ENCODE data around the gene ATG3.
"Not testable (repeated sequence)": the region's sequence is repeated elsewhere in the genome, so short reads cannot be mapped to it uniquely, and the experiment has no call there.

Gene ATG3

DNA sequence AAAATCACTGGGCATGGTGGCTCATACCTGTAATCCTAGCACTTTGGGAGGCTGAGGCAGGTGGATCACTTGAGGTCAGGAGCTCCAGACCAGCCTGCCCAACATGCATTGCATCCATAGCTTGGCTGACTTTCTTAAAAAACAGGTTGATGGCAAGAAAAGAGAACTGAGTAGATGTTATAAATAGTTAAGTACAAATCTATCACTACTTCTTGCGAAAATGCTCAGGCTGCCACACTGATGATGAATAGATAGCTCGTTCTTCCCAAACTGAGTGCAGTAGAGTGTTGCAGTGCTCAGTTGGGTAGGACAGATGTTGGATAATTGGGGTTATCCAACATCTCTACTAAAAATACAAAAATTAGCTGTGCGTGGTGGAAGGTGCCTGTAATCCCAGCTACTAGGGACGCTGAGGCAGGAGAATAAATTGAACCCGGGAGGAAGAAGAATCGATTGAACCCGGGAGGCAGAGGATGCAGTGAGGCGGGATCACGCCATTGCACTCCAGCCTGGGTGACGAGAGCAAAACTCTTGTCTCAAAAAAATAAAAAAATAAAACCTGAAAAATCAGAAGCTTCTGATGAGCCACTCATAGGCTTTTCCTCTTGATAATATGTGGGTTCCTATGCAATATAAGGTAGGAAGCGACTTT, 63.7 kb downstream of the ATG3 start:
- Histone ChIP-seq H3K9ac (ENCODE audit: low read depth, low read length, poor library complexity) (no peak overlapping the region), H3K27ac (replicated peaks; ENCODE audit: low read length) (no peak overlapping the region), H2BK5ac (ENCODE audit: low read length) (no peak overlapping the region), H2AFZ (ENCODE audit: low read length) (no peak overlapping the region), H3K23ac (ENCODE audit: low read depth, low read length, poor library complexity) (no peak overlapping the region), H3K79me1 (ENCODE audit: low read depth, low read length) (no peaks in the 10 kb centered on the region), H3K36me3 (replicated peaks in 1 of 2; ENCODE audit: control insufficient read depth in 2 of 2, insufficient read depth in 2 of 2, low read length in 2 of 2) (no peaks in the 10 kb centered on the region), H3K18ac (ENCODE audit: low read length) (no peak overlapping the region), H2BK15ac (ENCODE audit: low read length) (no peak overlapping the region), H3K9me3 (replicated peaks in 1 of 2; ENCODE audit: control insufficient read depth in 2 of 2, insufficient read depth in 1 of 2, low read depth in 1 of 2, low read length in 2 of 2) (no peaks in the 10 kb centered on the region), H3K4ac (ENCODE audit: low read length) (no peak overlapping the region), H2AK5ac (ENCODE audit: low read depth, low read length) (no peak overlapping the region), H4K91ac (ENCODE audit: low read depth, low read length, poor library complexity) (no peak overlapping the region), H3K4me3 (ENCODE audit: low read length in 2 of 2) (no peak overlapping the region), H3K27me3 (ENCODE audit: control insufficient read depth in 3 of 3, insufficient read depth in 3 of 3, low read depth in 1 of 3, low read length in 3 of 3) (no peaks in the 10 kb centered on the region), H2BK120ac (ENCODE audit: low read depth, low read length) (no peak overlapping the region), H3K4me2 (ENCODE audit: insufficient read depth, low read length, poor library complexity, severe bottlenecking) (no peak overlapping the region), H3K4me1 (ENCODE audit: control insufficient read depth in 2 of 2, insufficient read depth in 1 of 2, low read depth in 1 of 2, low read length in 2 of 2) (no peaks in the 10 kb centered on the region), H4K8ac (ENCODE audit: low read depth, low read length) (no peak overlapping the region), H3K14ac (ENCODE audit: low read length) (no peak overlapping the region), H2BK12ac (ENCODE audit: low read length) (no peak overlapping the region)
- DNase-seq (ENCODE audit: low spot score) = no peak
- no CpG with 5 or more reads among the region's 11 CpGs for WGBS, 2 donors (ENCODE audit: extremely low coverage in 2 of 2, insufficient read length in 2 of 2, insufficient replicate concordance in 1 of 2)

DNA sequence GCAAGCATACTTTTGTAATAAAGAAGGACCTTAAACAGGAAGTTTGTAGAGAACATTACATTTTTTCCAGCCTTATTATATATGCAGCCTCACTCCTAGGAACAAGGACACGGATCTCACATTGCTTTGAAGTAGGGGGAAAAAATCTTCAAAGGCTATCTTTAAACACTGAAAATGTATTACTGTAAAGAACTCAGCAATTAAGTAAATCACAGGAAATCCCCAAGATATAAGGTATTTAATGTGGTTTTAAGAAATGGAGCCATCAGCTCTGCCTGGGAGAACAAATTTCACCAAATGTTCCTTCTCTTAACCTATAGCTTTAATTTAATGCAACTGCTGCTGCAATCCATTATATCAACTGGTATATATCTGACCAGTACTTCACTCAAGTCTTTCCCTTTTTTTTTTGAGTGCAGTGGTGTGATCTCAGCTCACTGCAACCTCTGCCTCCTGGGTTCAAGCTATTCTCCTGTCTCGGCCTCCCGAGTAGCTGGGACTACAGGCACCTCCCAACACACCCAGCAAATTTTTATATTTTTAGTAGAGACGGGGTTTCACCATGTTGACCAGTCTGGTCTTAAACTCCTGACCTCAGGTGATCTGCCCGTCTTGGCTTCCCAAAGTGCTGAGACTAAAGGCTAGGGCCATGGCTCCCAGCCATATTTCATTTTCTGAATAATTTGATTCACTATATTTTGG, 65.2 kb downstream of the ATG3 start:
- no peak overlapping the region for H2BK5ac ChIP-seq (ENCODE audit: low read length)
- no peak overlapping the region for H3K4me2 ChIP-seq (ENCODE audit: insufficient read depth, low read length, poor library complexity, severe bottlenecking)
- H4K8ac ChIP-seq (ENCODE audit: low read depth, low read length) = no peak overlapping the region
- H3K18ac ChIP-seq (ENCODE audit: low read length) = no peak overlapping the region
- H3K79me1 ChIP-seq (ENCODE audit: low read depth, low read length) = no peaks in the 10 kb centered on the region
- no peak overlapping the region for H2BK12ac ChIP-seq (ENCODE audit: low read length)
- H3K4ac ChIP-seq (ENCODE audit: low read length) = no peak overlapping the region
- no peak overlapping the region for H2AK5ac ChIP-seq (ENCODE audit: low read depth, low read length)
- no peak overlapping the region for H3K27ac ChIP-seq (replicated peaks; ENCODE audit: low read length)
- H3K14ac ChIP-seq (ENCODE audit: low read length) = no peak overlapping the region
- no peaks in the 10 kb centered on the region for H3K27me3 ChIP-seq (ENCODE audit: control insufficient read depth in 3 of 3, insufficient read depth in 3 of 3, low read depth in 1 of 3, low read length in 3 of 3)
- H4K91ac ChIP-seq (ENCODE audit: low read depth, low read length, poor library complexity) = no peak overlapping the region
- H3K36me3 ChIP-seq (replicated peaks in 1 of 2; ENCODE audit: control insufficient read depth in 2 of 2, insufficient read depth in 2 of 2, low read length in 2 of 2) = no peaks in the 10 kb centered on the region
- H2BK120ac ChIP-seq (ENCODE audit: low read depth, low read length) = no peak overlapping the region
- no CpG with 5 or more reads among the region's 5 CpGs for WGBS, 2 donors (ENCODE audit: extremely low coverage in 2 of 2, insufficient read length in 2 of 2, insufficient replicate concordance in 1 of 2)
- H3K4me1 ChIP-seq (ENCODE audit: control insufficient read depth in 2 of 2, insufficient read depth in 1 of 2, low read depth in 1 of 2, low read length in 2 of 2) = no peaks in the 10 kb centered on the region
- H3K4me3 ChIP-seq (ENCODE audit: low read length in 2 of 2) = no peak overlapping the region
- H3K9ac ChIP-seq (ENCODE audit: low read depth, low read length, poor library complexity) = no peak overlapping the region
- H3K23ac ChIP-seq (ENCODE audit: low read depth, low read length, poor library complexity) = no peak overlapping the region
- no peaks in the 10 kb centered on the region for H3K9me3 ChIP-seq (replicated peaks in 1 of 2; ENCODE audit: control insufficient read depth in 2 of 2, insufficient read depth in 1 of 2, low read depth in 1 of 2, low read length in 2 of 2)
- no peak overlapping the region for H2BK15ac ChIP-seq (ENCODE audit: low read length)
- no peak overlapping the region for H2AFZ ChIP-seq (ENCODE audit: low read length)
- no peak for DNase-seq (ENCODE audit: low spot score)

DNA sequence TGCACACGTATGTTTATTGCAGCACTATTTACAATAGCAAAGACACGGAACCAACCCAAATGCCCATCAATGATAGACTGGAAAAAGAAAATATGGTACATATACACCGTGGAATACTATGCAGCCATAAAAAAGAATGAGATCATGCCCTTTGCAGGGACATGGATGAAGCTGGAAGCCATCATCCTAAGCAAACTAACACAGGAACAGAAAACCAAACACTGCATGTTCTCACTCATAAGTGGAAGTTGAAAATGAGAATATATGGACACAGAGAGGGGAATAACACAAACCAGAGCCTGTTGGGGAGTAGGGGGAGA, 67.4 kb downstream of the ATG3 start:
- no CpG with 5 or more reads among the region's 3 CpGs for WGBS, 2 donors (ENCODE audit: extremely low coverage in 2 of 2, insufficient read length in 2 of 2, insufficient replicate concordance in 1 of 2)
- H3K9me3 ChIP-seq (replicated peaks in 1 of 2; ENCODE audit: control insufficient read depth in 2 of 2, insufficient read depth in 1 of 2, low read depth in 1 of 2, low read length in 2 of 2); H3K4me1 ChIP-seq (ENCODE audit: control insufficient read depth in 2 of 2, insufficient read depth in 1 of 2, low read depth in 1 of 2, low read length in 2 of 2); H3K4me2 ChIP-seq (ENCODE audit: insufficient read depth, low read length, poor library complexity, severe bottlenecking); H3K18ac ChIP-seq (ENCODE audit: low read length); H2BK15ac ChIP-seq (ENCODE audit: low read length); H2AFZ ChIP-seq (ENCODE audit: low read length); H3K36me3 ChIP-seq (replicated peaks in 1 of 2; ENCODE audit: control insufficient read depth in 2 of 2, insufficient read depth in 2 of 2, low read length in 2 of 2); H4K8ac ChIP-seq (ENCODE audit: low read depth, low read length); H2BK5ac ChIP-seq (ENCODE audit: low read length); H3K4me3 ChIP-seq (ENCODE audit: low read length in 2 of 2); H2BK120ac ChIP-seq (ENCODE audit: low read depth, low read length); H3K4ac ChIP-seq (ENCODE audit: low read length); H4K91ac ChIP-seq (ENCODE audit: low read depth, low read length, poor library complexity); H2BK12ac ChIP-seq (ENCODE audit: low read length); H3K9ac ChIP-seq (ENCODE audit: low read depth, low read length, poor library complexity); H3K79me1 ChIP-seq (ENCODE audit: low read depth, low read length); H3K23ac ChIP-seq (ENCODE audit: low read depth, low read length, poor library complexity); H3K14ac ChIP-seq (ENCODE audit: low read length); H2AK5ac ChIP-seq (ENCODE audit: low read depth, low read length); DNase-seq (ENCODE audit: low spot score); H3K27ac ChIP-seq (replicated peaks; ENCODE audit: low read length); H3K27me3 ChIP-seq (ENCODE audit: control insufficient read depth in 3 of 3, insufficient read depth in 3 of 3, low read depth in 1 of 3, low read length in 3 of 3): not testable (repeated sequence)

DNA sequence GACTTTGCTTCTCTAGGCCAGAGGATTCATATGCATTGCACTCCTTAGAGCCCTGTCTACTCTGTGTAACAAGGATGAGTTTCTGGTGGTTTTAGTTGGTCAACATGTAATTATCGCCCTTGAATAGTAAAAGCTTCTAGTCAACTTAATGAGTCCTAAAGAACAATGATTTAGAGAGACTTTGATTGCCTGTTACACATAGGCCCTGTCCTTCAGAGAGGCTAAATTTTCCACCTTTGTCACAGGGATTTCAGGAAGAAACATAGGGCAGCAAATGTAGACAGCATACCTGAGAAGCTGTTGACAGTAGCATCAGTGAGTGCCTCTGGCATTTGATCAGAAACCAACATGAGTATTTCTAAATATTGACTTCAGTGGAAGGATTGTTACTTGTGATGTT, 69.6 kb downstream of the ATG3 start:
- no peaks in the 10 kb centered on the region for H3K4me1 ChIP-seq (ENCODE audit: control insufficient read depth in 2 of 2, insufficient read depth in 1 of 2, low read depth in 1 of 2, low read length in 2 of 2)
- H3K18ac ChIP-seq (ENCODE audit: low read length) = no peak overlapping the region
- H2AFZ ChIP-seq (ENCODE audit: low read length) = no peak overlapping the region
- no peak for DNase-seq (ENCODE audit: low spot score)
- no peak overlapping the region for H2BK120ac ChIP-seq (ENCODE audit: low read depth, low read length)
- H4K8ac ChIP-seq (ENCODE audit: low read depth, low read length) = no peak overlapping the region
- no peak overlapping the region for H3K27ac ChIP-seq (replicated peaks; ENCODE audit: low read length)
- WGBS, 2 donors (ENCODE audit: extremely low coverage in 2 of 2, insufficient read length in 2 of 2, insufficient replicate concordance in 1 of 2) = no CpG with 5 or more reads among the region's 1 CpG
- no peaks in the 10 kb centered on the region for H3K36me3 ChIP-seq (replicated peaks in 1 of 2; ENCODE audit: control insufficient read depth in 2 of 2, insufficient read depth in 2 of 2, low read length in 2 of 2)
- peaks cover 0 to 2% (median 0%) of the 10 kb centered on the region in 3 experiments for H3K27me3 ChIP-seq (ENCODE audit: control insufficient read depth in 3 of 3, insufficient read depth in 3 of 3, low read depth in 1 of 3, low read length in 3 of 3)
- no peak overlapping the region for H2BK15ac ChIP-seq (ENCODE audit: low read length)
- H3K4me3 ChIP-seq (ENCODE audit: low read length in 2 of 2) = no peak overlapping the region
- H2AK5ac ChIP-seq (ENCODE audit: low read depth, low read length) = no peak overlapping the region
- no peak overlapping the region for H3K23ac ChIP-seq (ENCODE audit: low read depth, low read length, poor library complexity)
- no peak overlapping the region for H2BK5ac ChIP-seq (ENCODE audit: low read length)
- no peak overlapping the region for H3K14ac ChIP-seq (ENCODE audit: low read length)
- no peak overlapping the region for H3K4ac ChIP-seq (ENCODE audit: low read length)
- no peak overlapping the region for H2BK12ac ChIP-seq (ENCODE audit: low read length)
- no peaks in the 10 kb centered on the region for H3K9me3 ChIP-seq (replicated peaks in 1 of 2; ENCODE audit: control insufficient read depth in 2 of 2, insufficient read depth in 1 of 2, low read depth in 1 of 2, low read length in 2 of 2)
- no peak overlapping the region for H3K4me2 ChIP-seq (ENCODE audit: insufficient read depth, low read length, poor library complexity, severe bottlenecking)
- no peak overlapping the region for H3K9ac ChIP-seq (ENCODE audit: low read depth, low read length, poor library complexity)
- no peaks in the 10 kb centered on the region for H3K79me1 ChIP-seq (ENCODE audit: low read depth, low read length)
- no peak overlapping the region for H4K91ac ChIP-seq (ENCODE audit: low read depth, low read length, poor library complexity)
